ENCODE results near the gene AR.

Gene AR

GRCh38 chrX:67564475-67564874 is 20.7 kb downstream of the AR start:
- DNase-seq (ENCODE audit: insufficient read length, low spot score) (no peak), FAIRE-seq (no peak)

DNA sequence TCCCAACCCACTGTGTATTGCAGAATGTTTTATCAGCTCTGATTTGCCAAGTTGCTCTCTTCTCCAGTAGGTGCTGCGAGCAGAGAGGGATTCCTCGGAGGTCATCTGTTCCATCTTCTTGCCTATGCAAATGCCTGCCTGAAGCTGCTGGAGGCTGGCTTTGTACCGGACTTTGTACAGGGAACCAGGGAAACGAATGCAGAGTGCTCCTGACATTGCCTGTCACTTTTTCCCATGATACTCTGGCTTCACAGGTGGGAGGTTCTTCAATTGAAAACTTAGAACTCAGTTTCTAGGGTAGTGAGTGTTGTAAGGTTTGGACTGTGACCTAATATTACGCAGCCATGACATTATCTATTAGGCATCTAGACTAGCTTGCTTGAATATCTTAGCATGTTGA is 24.9 kb downstream of the AR start:
- no peak for DNase-seq (ENCODE audit: insufficient read length, low spot score)
- no peak for FAIRE-seq

DNA sequence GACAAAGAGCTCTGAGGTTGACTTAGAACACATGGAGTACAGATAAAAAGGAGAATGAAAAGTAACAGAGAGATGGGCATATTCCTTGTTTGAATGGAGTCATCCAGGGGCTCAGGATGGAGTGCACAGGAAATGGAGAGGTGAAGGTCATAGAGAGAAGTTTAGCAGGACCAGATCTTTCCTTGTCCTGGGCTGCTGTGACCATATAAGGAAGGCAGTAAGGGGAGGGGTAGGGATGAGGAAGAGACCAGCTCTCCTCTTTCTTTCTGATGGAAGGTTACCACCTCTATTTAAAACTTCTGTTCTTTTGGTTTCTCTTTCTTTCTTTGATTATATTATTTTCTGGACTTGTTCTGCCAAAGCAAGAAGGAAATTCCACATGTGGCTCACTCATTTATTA is 27.0 kb downstream of the AR start:
- no peak for DNase-seq (ENCODE audit: insufficient read length, low spot score)
- peak; percentile 18 for FAIRE-seq

DNA sequence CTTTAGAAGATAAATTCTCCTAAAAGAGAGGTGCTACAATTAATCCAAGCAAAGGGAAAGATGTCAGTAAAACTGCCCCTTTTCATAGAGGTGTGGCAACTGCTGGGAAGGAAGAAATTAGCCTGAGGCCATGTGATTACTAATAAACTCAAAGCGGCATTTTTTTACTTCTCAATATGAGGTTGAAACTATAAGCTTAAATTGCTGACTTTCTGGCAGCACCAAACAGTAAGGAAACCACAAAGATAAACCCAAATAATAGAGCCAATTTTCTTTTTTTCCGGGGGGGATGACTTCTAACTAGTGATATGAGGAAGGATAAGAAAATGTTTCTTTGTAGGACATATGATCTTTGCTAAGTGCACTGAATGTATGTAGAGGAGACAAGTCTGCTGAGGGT is 30.9 kb downstream of the AR start:
- DNase-seq (ENCODE audit: insufficient read length, low spot score) (no peak), FAIRE-seq (no peak)

DNA sequence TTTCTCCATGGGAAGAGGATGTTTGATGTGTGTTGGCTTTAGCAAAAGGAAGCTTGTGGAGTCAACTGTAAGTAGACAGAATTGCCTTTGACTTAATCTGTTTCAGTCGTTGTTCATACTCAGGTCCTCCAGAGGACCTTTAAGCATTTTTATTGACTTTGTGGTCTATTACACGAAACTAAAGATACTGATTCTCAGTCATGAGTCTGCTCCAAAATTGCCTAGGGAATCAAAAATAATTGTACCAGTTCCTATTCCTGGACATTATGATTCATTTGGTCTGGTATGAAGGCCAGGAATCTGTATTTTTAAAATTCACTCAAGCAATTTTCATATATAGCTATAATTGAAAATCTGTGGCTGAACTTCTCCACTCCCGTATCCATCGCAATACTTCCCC is 38.6 kb downstream of the AR start:
- FAIRE-seq (no peak), DNase-seq (ENCODE audit: insufficient read length, low spot score) (no peak)

DNA sequence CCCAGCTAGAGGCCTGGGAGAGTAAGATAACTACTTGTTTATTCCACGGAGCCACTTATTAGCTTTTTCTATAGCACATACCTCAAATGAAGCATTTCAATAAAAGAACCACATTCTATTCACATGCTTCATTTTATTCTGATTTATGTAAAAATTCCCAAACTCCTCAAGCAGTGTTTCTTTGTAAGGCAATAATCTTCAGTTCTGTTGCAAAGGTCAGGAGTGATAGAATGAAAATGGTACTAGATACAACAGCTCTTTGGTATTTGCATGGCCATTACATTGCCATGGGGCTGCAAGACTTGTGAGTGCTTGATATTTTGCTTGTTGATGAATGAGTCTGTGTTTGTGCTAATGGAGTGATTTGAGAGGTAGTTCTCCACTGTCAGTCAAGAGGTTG is 39.4 kb downstream of the AR start:
- no peak for FAIRE-seq
- no peak for DNase-seq (ENCODE audit: insufficient read length, low spot score)

DNA sequence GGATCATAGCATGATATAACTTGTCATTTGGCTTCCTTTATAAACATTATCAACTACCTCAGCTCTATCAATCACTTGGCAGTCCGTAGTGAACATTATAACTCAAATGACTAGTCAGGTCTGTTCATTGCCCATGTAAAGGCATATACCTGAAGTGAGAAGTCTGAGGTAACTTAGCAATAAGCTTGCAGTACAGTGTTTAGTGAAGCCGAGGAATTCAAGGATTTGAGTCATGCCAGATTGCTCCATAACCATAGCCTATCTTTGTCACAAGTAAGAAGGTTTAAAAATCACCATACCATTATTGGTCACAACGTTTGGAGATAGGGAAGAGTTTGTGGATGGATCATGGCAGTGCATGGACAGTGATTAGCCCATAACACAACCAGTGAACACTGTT is 41.6 kb downstream of the AR start:
- FAIRE-seq, result no peak
- DNase-seq (ENCODE audit: insufficient read length, low spot score), result no peak

- no peak for DNase-seq (ENCODE audit: insufficient read length, low spot score)
- no peak for FAIRE-seq
These were observed 44.3 kb downstream of the AR start for GRCh38 chrX:67587946-67588624.

GRCh38 chrX:67596839-67597790 is 53.3 kb downstream of the AR start:
- DNase-seq (ENCODE audit: insufficient read length, low spot score) (no peak), FAIRE-seq (no peak)

DNA sequence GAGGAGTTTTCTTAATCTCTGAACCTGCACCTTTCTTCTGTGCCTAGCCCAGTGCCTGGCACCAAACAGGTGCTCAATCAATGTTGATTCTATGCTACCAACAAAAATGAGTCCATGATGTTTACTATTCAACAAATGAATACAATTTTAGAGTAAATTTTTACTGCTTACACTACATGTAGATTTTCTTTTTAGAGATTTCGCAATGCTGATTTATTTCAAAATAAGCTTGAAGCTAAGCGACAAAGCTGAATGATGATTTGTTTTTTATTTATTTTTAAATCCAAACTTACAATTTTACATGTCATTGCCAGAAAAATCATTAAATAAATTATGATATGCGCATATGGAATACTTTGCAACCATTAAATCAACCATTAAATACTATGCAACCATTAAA is 55.7 kb downstream of the AR start:
- no peak for FAIRE-seq
- no peak for DNase-seq (ENCODE audit: insufficient read length, low spot score)

- no peak for DNase-seq (ENCODE audit: insufficient read length, low spot score)
- FAIRE-seq, result no peak
These were observed 58.0 kb downstream of the AR start for GRCh38 chrX:67601771-67602170.

DNA sequence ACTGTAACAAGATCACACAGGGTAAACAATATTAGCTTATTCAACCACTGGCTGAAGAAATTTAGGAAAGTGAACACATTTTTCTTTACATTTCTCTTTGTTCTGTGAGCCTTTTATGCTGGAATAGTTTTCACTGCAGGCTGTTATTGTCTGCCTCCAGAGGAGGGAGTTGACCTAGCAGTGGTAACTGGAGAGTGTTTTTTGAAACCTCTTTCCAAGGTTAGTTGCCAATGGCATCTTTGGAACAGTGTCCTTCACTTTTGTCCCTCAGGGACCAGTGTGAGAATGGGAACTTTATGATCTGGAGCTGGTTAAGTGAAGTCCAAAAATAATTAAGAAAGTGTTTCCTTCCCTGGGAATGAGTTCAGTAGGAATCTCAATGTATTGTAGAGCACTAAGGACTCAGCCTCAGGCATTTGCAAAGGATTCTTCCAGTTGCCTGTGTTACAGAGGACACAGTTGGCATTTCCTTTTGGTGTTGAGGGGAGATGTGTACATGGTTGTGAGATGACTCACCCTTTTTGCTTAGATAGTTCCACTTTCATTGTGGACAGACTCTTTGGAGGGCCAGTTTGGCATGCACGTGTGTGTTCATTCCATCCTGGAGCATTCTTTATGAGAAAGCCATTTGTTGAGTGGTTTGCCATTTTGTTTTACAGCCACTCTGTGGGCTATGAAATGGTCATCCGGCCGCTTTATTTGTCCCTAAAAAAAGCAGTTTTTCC is 61.3 kb downstream of the AR start:
- DNase-seq (ENCODE audit: insufficient read length, low spot score) (no peak), FAIRE-seq (no peak)

DNA sequence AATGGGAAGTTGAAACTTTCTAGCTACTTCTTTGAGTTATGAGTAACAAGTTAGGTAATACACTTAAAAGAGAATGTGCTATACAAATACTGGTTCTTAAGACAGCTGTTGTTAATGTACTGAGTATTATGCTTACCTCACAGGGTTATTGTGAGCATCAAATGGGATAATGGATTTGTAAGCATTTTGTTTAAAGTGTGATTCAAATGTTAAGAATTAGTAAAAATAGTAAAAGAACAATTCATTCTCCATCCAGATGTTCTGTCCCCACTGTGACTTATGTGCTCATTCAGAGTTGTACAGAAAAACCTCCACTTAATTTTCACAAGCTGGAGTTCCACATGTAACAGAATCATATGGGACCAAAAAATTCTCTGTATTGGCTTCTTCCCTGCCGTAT is 63.6 kb downstream of the AR start:
- peak; percentile 14 for FAIRE-seq
- no peak for DNase-seq (ENCODE audit: insufficient read length, low spot score)

DNA sequence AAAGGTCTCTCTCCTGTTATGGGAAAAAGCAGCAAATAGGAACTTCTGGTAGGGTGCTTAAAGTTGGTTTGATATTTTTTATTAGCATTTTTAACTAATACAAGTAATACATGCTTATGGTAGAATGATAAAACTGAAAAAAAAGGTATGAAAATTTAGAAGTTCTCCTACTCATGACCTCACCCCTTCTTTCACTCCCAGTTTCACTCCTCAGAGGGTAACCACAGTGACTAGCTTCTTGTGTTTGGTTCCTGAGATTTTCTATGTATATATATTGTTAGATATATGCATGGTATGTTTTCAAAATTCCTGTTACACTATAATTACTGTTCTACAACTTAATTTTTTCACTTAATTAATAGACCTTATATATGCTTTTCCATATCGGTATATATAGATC is 66.5 kb downstream of the AR start:
- no peak for DNase-seq (ENCODE audit: insufficient read length, low spot score)
- FAIRE-seq, result no peak

DNA sequence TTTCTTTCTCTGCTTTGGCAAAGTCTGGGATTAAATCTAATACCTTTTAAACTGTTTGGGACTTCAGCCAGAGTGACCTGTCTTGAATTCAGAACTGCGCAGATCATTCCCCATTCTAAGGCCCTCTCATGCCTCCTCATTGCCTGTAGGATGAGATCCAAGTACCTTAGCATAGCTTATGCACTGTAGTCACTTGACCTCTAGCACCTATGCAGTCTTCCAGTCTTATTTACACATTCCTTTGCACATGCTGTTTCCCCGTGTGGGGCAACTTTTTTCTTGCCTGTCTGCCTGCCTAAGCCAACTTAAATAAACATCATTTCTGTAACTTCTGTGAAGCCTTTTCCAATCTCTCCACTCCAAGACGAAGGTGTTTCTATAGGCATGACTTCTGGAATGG is 68.4 kb downstream of the AR start:
- no peak for FAIRE-seq
- no peak for DNase-seq (ENCODE audit: insufficient read length, low spot score)

DNA sequence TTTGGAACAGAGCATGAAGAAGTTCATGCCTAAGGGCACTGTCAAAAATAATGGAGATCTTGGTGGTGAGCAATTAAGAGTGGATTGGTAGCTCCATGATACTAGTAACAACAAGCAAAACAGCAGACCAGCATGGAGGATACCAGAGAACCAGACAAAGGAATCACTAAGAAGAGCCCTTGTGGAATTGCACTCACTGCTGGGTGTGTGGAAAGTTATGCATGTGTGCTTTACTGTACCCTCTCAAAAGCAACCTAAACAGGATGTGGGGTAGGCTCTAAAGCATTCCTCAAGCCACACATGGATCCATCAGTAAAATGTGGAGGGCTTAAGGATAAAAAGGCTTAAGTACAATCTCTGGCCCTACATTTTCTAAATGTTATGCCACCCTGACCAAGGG is 69.5 kb downstream of the AR start:
- FAIRE-seq (no peak), DNase-seq (ENCODE audit: insufficient read length, low spot score) (no peak)

- no peak for FAIRE-seq
These were observed 70.2 kb downstream of the AR start for GRCh38 chrX:67613996-67614395.

GRCh38 chrX:67614423-67614822 is 70.6 kb downstream of the AR start:
- FAIRE-seq, result no peak
- no peak for DNase-seq (ENCODE audit: insufficient read length, low spot score)

More at GRCh38 chrX:67613996-67614395, 70.2 kb downstream of the AR start:
- DNase-seq (ENCODE audit: insufficient read length, low spot score), result no peak

- FAIRE-seq (no peak), DNase-seq (ENCODE audit: insufficient read length, low spot score) (no peak)
These were observed 75.4 kb downstream of the AR start for GRCh38 chrX:67619253-67619652.

GRCh38 chrX:67622053-67622585 is 78.3 kb downstream of the AR start:
- no peak for DNase-seq (ENCODE audit: insufficient read length, low spot score)
- FAIRE-seq, result no peak

DNA sequence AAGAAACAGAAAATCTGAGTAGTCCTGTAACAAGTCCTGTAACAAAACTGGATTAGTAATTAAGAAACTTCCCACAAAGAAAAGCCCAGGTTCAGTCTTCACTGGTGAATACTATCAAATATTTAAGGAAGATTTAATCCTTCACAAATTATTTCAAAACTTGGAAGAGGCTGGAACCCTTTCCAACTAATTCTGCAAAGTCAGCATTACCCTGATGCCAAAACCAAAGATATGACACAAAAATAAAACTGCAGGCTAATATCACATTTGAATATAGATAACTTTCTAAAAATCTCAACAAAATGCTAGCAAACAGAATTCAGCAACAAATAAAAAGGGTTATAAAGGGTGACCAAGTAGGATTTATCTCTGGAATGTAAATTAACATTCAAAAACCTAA is 80.5 kb downstream of the AR start:
- FAIRE-seq (no peak), DNase-seq (ENCODE audit: insufficient read length, low spot score) (no peak)
